Measurements from ENCODE around the gene NR4A1. TPM values are rescaled to one million over a fixed set of nuclear protein-coding genes. Genes with fewer than 3 reads are reported as not detected.

NR4A1 gene
- polyA plus RNA-seq, 1 donor from 2014 or later = 3.4 TPM

DNA sequence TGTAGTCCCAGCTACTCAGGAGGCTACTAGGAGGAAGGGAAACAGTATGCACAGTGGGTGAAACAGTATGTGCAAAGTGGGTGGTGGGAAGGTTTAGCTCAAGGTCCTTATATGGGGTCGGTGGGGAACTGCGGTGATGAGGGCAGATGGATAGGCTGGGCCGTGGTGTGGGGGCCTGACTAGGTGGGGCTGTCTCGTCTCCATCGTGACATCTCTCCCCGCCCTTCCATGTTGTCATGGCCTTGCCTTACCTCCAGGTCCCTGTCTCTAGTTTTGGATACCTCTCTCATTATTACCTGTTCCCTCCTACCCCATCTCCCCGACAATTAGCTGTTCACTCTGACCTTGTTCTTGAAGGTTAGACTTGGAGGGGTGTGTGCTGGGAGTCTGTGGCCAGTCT lies 4.4 kb upstream of the NR4A1 start:
- H3K27me3 ChIP-seq (ENCODE audit: insufficient read depth, low read depth, low read length) = no peaks in the 10 kb centered on the region
- TF ChIP-seq EP300 (conservative IDR thresholded peaks at IDR 0.05; ENCODE audit: poor library complexity, severe bottlenecking) (no peak), POLR2AphosphoS5 (IDR thresholded peaks at IDR 0.05) (no peak)
- no peaks in the 10 kb centered on the region for H4K20me1 ChIP-seq (ENCODE audit: insufficient read depth)
- H3K4me2 ChIP-seq (ENCODE audit: low read length) = no peak overlapping the region
- no peaks in the 10 kb centered on the region for H3F3A ChIP-seq (ENCODE audit: insufficient read depth, low read length, poor library complexity, severe bottlenecking)
- H3K4me3 ChIP-seq (ENCODE audit: low read length) = no peak overlapping the region
- H2AFZ ChIP-seq (ENCODE audit: low read depth, low read length) = no peak overlapping the region
- H3K36me3 ChIP-seq (ENCODE audit: insufficient read depth, low read length) = no peaks in the 10 kb centered on the region
- H3K79me2 ChIP-seq (replicated peaks; ENCODE audit: insufficient read depth, low read length) = no peaks in the 10 kb centered on the region
- no peak overlapping the region for H3K9ac ChIP-seq (ENCODE audit: low read length)
- H3K9me2 ChIP-seq (ENCODE audit: insufficient read depth, low read length) = no peaks in the 10 kb centered on the region
- no peaks in the 10 kb centered on the region for H3K9me3 ChIP-seq (ENCODE audit: low read length)
- no peak overlapping the region for H3K27ac ChIP-seq (ENCODE audit: low read length)

- TF ChIP-seq TAF1 (IDR thresholded peaks at IDR 0.05; ENCODE audit: low read depth) (no peak), RAD21 (conservative IDR thresholded peaks at IDR 0.05) (no peak), POLR2AphosphoS5 (IDR thresholded peaks at IDR 0.05) (no peak), EZH2 (IDR thresholded peaks at IDR 0.05; ENCODE audit: borderline replicate concordance, insufficient read depth, low read length, poor library complexity, severe bottlenecking) (no peak)
Measured at GRCh38 chr12:52049286-52049685, 2.0 kb upstream of the NR4A1 start.

GRCh38 chr12:52049688-52050087 lies 1.6 kb upstream of the NR4A1 start:
- TF ChIP-seq EZH2 (IDR thresholded peaks at IDR 0.05; ENCODE audit: borderline replicate concordance, insufficient read depth, low read length, poor library complexity, severe bottlenecking) (no peak), TAF1 (IDR thresholded peaks at IDR 0.05; ENCODE audit: low read depth) (no peak), RAD21 (conservative IDR thresholded peaks at IDR 0.05) (no peak), EP300 (conservative IDR thresholded peaks at IDR 0.05; ENCODE audit: poor library complexity, severe bottlenecking) (no peak), MXI1 (conservative IDR thresholded peaks at IDR 0.05; ENCODE audit: poor library complexity, severe bottlenecking) (no peak), POLR2AphosphoS5 (IDR thresholded peaks at IDR 0.05) (no peak), SMC3 (conservative IDR thresholded peaks at IDR 0.05; ENCODE audit: poor library complexity) (no peak)
- TF ChIP-seq, protein P1, sequence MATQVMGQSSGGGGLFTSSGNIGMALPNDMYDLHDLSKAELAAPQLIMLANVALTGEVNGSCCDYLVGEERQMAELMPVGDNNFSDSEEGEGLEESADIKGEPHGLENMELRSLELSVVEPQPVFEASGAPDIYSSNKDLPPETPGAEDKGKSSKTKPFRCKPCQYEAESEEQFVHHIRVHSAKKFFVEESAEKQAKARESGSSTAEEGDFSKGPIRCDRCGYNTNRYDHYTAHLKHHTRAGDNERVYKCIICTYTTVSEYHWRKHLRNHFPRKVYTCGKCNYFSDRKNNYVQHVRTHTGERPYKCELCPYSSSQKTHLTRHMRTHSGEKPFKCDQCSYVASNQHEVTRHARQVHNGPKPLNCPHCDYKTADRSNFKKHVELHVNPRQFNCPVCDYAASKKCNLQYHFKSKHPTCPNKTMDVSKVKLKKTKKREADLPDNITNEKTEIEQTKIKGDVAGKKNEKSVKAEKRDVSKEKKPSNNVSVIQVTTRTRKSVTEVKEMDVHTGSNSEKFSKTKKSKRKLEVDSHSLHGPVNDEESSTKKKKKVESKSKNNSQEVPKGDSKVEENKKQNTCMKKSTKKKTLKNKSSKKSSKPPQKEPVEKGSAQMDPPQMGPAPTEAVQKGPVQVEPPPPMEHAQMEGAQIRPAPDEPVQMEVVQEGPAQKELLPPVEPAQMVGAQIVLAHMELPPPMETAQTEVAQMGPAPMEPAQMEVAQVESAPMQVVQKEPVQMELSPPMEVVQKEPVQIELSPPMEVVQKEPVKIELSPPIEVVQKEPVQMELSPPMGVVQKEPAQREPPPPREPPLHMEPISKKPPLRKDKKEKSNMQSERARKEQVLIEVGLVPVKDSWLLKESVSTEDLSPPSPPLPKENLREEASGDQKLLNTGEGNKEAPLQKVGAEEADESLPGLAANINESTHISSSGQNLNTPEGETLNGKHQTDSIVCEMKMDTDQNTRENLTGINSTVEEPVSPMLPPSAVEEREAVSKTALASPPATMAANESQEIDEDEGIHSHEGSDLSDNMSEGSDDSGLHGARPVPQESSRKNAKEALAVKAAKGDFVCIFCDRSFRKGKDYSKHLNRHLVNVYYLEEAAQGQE (IDR thresholded peaks at IDR 0.05; ENCODE audit: borderline replicate concordance) = no peak
- TF ChIP-seq, protein P2, sequence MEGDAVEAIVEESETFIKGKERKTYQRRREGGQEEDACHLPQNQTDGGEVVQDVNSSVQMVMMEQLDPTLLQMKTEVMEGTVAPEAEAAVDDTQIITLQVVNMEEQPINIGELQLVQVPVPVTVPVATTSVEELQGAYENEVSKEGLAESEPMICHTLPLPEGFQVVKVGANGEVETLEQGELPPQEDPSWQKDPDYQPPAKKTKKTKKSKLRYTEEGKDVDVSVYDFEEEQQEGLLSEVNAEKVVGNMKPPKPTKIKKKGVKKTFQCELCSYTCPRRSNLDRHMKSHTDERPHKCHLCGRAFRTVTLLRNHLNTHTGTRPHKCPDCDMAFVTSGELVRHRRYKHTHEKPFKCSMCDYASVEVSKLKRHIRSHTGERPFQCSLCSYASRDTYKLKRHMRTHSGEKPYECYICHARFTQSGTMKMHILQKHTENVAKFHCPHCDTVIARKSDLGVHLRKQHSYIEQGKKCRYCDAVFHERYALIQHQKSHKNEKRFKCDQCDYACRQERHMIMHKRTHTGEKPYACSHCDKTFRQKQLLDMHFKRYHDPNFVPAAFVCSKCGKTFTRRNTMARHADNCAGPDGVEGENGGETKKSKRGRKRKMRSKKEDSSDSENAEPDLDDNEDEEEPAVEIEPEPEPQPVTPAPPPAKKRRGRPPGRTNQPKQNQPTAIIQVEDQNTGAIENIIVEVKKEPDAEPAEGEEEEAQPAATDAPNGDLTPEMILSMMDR (IDR thresholded peaks at IDR 0.05; ENCODE audit: poor library complexity, severe bottlenecking) = no peak
- Histone ChIP-seq H3K4me3 (ENCODE audit: low read length) (peak overlapping the region; percentile 88), H3K9me3 (ENCODE audit: low read length) (no peaks in the 10 kb centered on the region), H3K27ac (ENCODE audit: low read length) (no peak overlapping the region), H3K36me3 (ENCODE audit: insufficient read depth, low read length) (no peaks in the 10 kb centered on the region), H3K4me2 (ENCODE audit: low read length) (no peak overlapping the region), H3F3A (ENCODE audit: insufficient read depth, low read length, poor library complexity, severe bottlenecking) (no peaks in the 10 kb centered on the region), H3K27me3 (ENCODE audit: insufficient read depth, low read depth, low read length) (no peaks in the 10 kb centered on the region), H4K20me1 (ENCODE audit: insufficient read depth) (no peaks in the 10 kb centered on the region), H3K9me2 (ENCODE audit: insufficient read depth, low read length) (no peaks in the 10 kb centered on the region), H2AFZ (ENCODE audit: low read depth, low read length) (no peak overlapping the region), H3K9ac (ENCODE audit: low read length) (peak overlapping the region; percentile 90), H3K79me2 (replicated peaks; ENCODE audit: insufficient read depth, low read length) (no peaks in the 10 kb centered on the region)

More at GRCh38 chr12:52049286-52049685, 2.0 kb upstream of the NR4A1 start:
- Histone ChIP-seq H2AFZ (ENCODE audit: low read depth, low read length) (no peak overlapping the region), H3K4me3 (ENCODE audit: low read length) (no peak overlapping the region), H3K9me3 (ENCODE audit: low read length) (no peaks in the 10 kb centered on the region), H3K9me2 (ENCODE audit: insufficient read depth, low read length) (no peaks in the 10 kb centered on the region), H3K27me3 (ENCODE audit: insufficient read depth, low read depth, low read length) (no peaks in the 10 kb centered on the region), H3K9ac (ENCODE audit: low read length) (no peak overlapping the region), H3K27ac (ENCODE audit: low read length) (no peak overlapping the region), H4K20me1 (ENCODE audit: insufficient read depth) (no peaks in the 10 kb centered on the region), H3K79me2 (replicated peaks; ENCODE audit: insufficient read depth, low read length) (no peaks in the 10 kb centered on the region), H3K36me3 (ENCODE audit: insufficient read depth, low read length) (no peaks in the 10 kb centered on the region), H3F3A (ENCODE audit: insufficient read depth, low read length, poor library complexity, severe bottlenecking) (no peaks in the 10 kb centered on the region), H3K4me2 (ENCODE audit: low read length) (no peak overlapping the region)

All from neural cell (in vitro differentiated cells).